ENCODE data around the gene TNK2.

DNA sequence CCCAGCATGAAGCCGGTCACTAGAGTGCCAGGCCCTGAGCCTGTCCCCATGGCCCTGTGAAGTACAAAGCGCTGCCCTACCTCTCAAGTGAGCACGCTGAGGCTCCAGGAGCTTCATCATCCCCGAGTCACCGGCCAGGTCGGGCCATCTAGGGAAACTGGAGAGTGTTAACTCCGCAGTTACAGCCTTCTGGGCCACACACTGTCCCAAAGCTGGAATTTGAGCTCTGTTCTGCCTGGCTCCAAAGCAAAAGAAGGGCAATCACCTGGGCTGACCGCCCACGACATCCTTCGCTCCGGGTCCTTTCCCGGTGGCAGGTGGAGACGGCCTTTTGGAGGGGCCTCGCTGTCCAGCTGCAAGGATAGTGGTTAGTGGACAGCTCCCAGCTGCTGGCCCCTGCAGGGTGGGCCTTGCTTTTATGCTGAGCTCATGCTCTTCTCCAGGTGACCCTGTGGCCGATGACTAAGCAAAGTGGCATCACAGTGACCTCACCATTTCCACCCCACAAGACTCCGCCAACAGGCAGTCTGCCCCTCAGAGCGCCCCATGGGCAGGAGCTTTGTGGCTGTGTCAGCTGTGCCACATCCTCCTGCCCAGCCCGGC lies 93.1 kb downstream of the TNK2 start:
- no peak for TF ChIP-seq EZH2 (IDR thresholded peaks at IDR 0.05; ENCODE audit: borderline replicate concordance, low read length)
- TF ChIP-seq, protein P1, sequence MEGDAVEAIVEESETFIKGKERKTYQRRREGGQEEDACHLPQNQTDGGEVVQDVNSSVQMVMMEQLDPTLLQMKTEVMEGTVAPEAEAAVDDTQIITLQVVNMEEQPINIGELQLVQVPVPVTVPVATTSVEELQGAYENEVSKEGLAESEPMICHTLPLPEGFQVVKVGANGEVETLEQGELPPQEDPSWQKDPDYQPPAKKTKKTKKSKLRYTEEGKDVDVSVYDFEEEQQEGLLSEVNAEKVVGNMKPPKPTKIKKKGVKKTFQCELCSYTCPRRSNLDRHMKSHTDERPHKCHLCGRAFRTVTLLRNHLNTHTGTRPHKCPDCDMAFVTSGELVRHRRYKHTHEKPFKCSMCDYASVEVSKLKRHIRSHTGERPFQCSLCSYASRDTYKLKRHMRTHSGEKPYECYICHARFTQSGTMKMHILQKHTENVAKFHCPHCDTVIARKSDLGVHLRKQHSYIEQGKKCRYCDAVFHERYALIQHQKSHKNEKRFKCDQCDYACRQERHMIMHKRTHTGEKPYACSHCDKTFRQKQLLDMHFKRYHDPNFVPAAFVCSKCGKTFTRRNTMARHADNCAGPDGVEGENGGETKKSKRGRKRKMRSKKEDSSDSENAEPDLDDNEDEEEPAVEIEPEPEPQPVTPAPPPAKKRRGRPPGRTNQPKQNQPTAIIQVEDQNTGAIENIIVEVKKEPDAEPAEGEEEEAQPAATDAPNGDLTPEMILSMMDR (conservative IDR thresholded peaks at IDR 0.05 in 1 of 2, IDR thresholded peaks at IDR 0.05 in 1 of 2; ENCODE audit: extremely low read depth in 1 of 2, insufficient read depth in 1 of 2, low read depth in 1 of 2, low read length in 2 of 2), result no peak

Data from mammary epithelial cell (primary cell).